Left ventricle myocardium inferior (tissue), 1 donor: Measurements from ENCODE around the gene RAPGEF4. TPM values are rescaled to one million over a fixed set of nuclear protein-coding genes. Genes with fewer than 3 reads are reported as not detected.

Experiments
- DNase-seq: peaks from one replicate; pipeline ENCODE4 v3.0.0-alpha.2; 2020
- H3K27ac ChIP-seq: fragments of 200-600 bp; replicated peaks from 2 replicates; pipeline ENCODE4 v1.8.0; 2021
- H3K27me3 ChIP-seq: fragments of 200-600 bp; 2 replicates; pipeline ENCODE4 v1.8.0; 2021; ENCODE audit warnings: low read depth
- H3K36me3 ChIP-seq: fragments of 200-600 bp; 2 replicates; pipeline ENCODE4 v1.8.0; 2021
- H3K4me1 ChIP-seq: fragments of 200-600 bp; 2 replicates; pipeline ENCODE4 v1.8.0; 2021
- H3K4me3 ChIP-seq: fragments of 200-600 bp; 2 replicates; pipeline ENCODE4 v1.8.0; 2021; ENCODE audit warnings: mild to moderate bottlenecking, moderate library complexity
- H3K9me3 ChIP-seq: fragments of 200-600 bp; replicated peaks from 2 replicates; pipeline ENCODE4 v1.8.0; 2021
- CTCF ChIP-seq: fragments of 200-600 bp; IDR thresholded peaks from 2 replicates; pipeline ENCODE4 v1.8.0; 2021; ENCODE audit warnings: antibody characterized with exemption, mild to moderate bottlenecking, borderline replicate concordance
- intact Hi-C: fragments of 100-400 bp; cut with micrococcal nuclease; formaldehyde crosslinking; loops from one replicate; pipeline ENCODE4 v1.11.0; 2022
- total RNA-seq: library from RNA; stranded (reverse); fragmentation: NEBNext Ultra II Directional; extraction: Animal tissue kit (Norgen Biotek cat#: 25700); gene quantifications from one replicate; pipeline ENCODE4 v1.2.1, GENCODE V29; 2021
- donor health status: DM: no; HTN: yes; CAD: no; lungs with severe emphysema.

Gene RAPGEF4
- total RNA-seq, 1 donor from 2014 or later: 3.7 TPM

GRCh38 chr2:172713365-172713875 is 22.2 kb upstream of the RAPGEF4 start:
- DNase-seq: no peak
- intact Hi-C loops: no loop called here

DNA sequence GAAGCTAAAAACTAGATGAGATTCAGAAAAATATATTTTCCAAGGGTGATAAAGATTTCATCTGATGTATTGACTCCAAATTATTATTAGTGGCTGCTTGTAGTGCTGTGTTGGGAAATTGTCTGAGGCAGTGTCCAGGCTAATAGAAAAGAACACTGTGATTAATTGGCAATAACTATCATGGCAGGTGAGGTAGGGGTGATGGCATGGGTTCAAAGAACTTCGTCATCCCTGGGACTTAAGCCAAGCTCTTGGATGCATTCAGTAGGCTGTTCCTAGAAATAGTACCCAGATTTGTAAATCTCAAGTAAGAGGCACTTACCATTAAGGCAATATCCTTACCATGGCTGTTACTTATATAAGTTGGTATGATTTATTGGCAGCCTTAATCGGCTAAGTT is 13.2 kb upstream of the RAPGEF4 start:
- Histone ChIP-seq H3K9me3 (peaks cover 15% of the 10 kb centered on the region), H3K4me1 (no peaks in the 10 kb centered on the region), H3K36me3 (no peaks in the 10 kb centered on the region), H3K27me3 (no peaks in the 10 kb centered on the region), H3K4me3 (no peak overlapping the region), H3K27ac (no peak overlapping the region)
- DNase-seq: no peak
- intact Hi-C loops: no loop called here
- no peak for TF ChIP-seq CTCF

More at GRCh38 chr2:172713365-172713875, 22.2 kb upstream of the RAPGEF4 start:
- H3K9me3 ChIP-seq: no peaks in the 10 kb centered on the region
- peaks cover 28% of the 10 kb centered on the region for H3K4me1 ChIP-seq
- no peak for TF ChIP-seq CTCF
- H3K27me3 ChIP-seq: no peaks in the 10 kb centered on the region
- H3K36me3 ChIP-seq: no peaks in the 10 kb centered on the region
- H3K27ac ChIP-seq: no peak overlapping the region
- no peak overlapping the region for H3K4me3 ChIP-seq

DNA sequence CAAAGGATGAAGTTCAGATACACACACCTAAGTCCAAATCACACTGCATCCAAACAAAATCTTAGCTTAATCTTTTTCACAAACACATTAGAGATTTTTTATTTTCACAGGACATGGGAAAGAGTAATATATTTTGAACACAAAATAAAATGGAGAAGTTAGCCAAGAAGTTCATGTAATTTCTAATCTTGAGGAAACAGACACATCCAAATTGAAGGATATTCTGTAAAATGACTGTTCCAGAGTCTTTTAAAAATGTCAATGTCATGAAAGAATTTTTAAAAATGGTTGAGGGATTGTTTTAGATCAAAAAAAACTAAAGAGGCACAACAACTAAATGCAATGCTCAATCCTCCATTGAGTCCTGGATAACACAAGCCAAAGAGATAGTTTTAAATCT is 12.4 kb upstream of the RAPGEF4 start:
- peaks cover 15% of the 10 kb centered on the region for H3K9me3 ChIP-seq
- intact Hi-C loops: no loop called here

DNA sequence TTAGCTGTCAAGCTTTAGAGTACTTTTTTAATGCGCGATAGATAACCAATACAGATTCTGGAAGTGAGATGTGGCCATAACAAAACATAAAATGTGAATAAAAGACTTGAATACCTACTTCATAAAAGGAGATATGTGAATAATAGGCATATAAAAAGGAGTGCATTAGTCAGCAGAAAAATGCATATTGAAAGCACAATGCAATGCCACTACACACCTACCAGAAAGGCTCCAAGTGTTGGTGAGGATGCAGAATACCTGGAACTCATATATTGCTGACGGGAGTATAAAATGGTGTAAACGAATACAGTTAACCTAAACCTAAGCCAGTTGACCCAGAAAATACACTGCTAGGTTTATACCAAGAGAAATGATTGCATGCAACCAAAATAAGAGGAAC is 10.9 kb upstream of the RAPGEF4 start:
- H3K27me3 ChIP-seq: no peaks in the 10 kb centered on the region
- H3K4me1 ChIP-seq: no peaks in the 10 kb centered on the region
- intact Hi-C loops: no loop called here
- no peaks in the 10 kb centered on the region for H3K36me3 ChIP-seq
- no peak for TF ChIP-seq CTCF
- peaks cover 3% of the 10 kb centered on the region for H3K9me3 ChIP-seq
- no peak overlapping the region for H3K27ac ChIP-seq
- no peak for DNase-seq
- no peak overlapping the region for H3K4me3 ChIP-seq

More for the DNA sequence above, 12.4 kb upstream of the RAPGEF4 start:
- H3K27me3 ChIP-seq: no peaks in the 10 kb centered on the region
- no peak overlapping the region for H3K27ac ChIP-seq
- DNase-seq: no peak
- H3K36me3 ChIP-seq: no peaks in the 10 kb centered on the region
- H3K4me1 ChIP-seq: no peaks in the 10 kb centered on the region
- no peak for TF ChIP-seq CTCF
- no peak overlapping the region for H3K4me3 ChIP-seq

DNA sequence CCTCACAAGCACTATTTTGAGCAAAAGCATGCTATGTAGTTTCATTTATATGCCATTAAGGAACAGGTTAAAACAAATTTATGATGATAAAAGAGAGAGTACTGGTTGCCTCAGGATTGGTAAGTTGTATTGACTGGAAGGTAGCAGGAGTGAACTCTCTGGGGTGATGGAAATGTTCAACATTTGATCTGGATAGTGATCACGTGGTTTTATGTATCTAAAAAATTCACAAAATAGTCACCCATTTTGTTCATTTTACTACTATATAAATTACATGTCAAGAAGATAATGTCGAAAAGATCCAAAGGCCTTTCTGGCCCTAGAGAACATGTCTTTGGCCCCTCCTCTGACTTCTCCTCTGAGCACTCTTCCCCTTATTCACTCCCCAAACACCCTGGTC is 10.4 kb upstream of the RAPGEF4 start:
- Histone ChIP-seq H3K27ac (no peak overlapping the region), H3K4me1 (no peaks in the 10 kb centered on the region), H3K27me3 (no peaks in the 10 kb centered on the region), H3K36me3 (no peaks in the 10 kb centered on the region), H3K4me3 (no peak overlapping the region), H3K9me3 (no peaks in the 10 kb centered on the region)
- DNase-seq: no peak
- intact Hi-C loops: no loop called here
- no peak for TF ChIP-seq CTCF
